ENCODE data around the gene EIF2S2.

Gene EIF2S2

DNA sequence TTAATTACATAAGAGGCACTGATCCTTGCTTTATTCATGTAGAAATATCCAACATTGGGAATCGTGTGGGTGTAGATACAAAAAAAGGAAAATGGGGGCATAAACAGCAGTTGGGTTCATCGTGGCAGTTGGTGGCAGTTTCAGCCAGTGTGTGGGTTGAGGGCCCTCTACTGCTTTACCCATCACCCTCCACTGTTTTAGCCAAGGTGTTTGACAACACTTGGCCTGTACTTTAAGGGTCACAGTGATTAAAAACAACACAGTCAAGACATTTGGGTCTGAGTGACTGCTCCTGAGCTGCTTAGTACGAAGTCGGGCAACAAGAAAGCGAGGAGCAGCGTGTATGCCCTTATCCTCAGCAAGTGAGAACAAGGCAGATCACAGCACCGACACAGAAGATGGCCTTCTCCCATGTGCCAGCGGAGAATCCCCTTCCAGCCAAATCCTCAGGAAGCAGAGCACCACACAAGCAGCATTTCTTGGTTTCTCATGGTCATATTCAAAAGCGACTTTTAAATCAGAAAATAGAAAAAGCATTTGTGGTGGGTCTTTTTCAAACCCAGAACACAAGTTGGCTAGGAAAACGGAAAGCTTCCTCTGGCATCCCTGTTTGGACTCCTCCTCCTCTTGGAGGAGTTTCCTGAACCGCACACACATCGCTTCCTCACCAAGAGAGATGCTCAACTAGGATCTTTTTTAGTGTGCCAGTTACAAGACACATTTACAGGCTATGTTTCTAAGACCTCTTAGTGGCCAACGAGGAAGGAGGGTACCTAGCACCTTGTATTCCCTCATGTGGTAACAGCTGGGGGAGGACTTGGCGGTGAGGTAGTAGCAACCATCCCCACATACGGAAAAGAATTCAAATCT, 23.5 kb downstream of the EIF2S2 start:
- DNase-seq (ENCODE audit: low read depth) = no peak

GRCh38 chr20:34085544-34086040, 26.5 kb downstream of the EIF2S2 start:
- DNase-seq (ENCODE audit: low read depth) = no peak

DNA sequence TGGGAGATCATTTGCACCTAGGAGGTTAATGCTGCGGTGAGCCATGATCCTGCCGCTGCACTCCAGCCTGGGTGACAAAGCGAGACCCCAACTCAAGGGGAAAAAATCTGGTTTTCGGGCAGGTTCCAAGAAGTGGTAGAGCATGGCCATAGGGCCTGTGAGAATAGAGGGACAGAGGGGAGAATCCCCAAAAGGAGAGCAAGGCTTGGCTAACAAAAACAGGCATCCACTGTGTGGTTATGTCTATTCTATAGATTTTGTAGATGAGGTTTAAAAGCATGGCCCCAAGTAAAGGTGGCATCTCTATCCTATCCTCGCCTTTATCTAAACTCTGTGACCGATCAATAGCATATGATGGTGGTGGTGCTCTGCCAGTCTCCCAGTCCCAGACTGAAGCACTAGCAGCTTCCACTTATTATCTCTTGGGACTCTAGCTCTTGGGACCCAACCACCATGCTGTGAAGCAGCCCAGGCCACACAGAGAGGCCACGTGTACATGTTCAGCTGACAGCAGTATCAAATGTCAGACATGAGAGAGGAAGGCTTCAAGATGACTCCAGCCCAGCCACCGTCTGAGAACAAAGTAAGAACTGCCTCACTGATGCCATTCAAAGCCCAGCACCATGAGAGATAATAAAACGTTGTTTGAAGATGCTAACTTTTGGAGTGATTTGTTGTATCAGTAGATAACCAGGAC, 27.7 kb downstream of the EIF2S2 start:
- no peak for DNase-seq (ENCODE audit: low read depth)

DNA sequence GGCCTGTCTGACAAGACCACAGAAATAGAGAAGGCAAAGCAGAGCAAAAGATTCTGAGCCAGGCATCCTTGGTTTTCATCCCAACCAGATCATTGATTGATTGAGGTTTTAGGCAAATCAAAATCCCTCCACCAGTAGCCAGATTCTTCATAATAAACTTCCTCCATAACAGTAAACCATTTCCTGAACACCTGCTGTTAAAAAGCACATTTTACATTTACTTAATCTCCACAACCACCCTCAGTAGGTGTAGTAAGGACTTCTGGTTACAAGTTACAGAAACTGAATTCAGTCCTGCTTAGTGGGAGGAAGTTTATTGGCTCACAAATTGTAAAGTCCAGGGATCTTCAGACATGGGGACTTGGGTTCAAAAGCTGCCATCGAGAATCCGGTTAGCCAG, 28.3 kb downstream of the EIF2S2 start:
- no peak for DNase-seq (ENCODE audit: low read depth)

- DNase-seq (ENCODE audit: low read depth) = no peak
These were observed 28.9 kb downstream of the EIF2S2 start for GRCh38 chr20:34083137-34083536.

DNA sequence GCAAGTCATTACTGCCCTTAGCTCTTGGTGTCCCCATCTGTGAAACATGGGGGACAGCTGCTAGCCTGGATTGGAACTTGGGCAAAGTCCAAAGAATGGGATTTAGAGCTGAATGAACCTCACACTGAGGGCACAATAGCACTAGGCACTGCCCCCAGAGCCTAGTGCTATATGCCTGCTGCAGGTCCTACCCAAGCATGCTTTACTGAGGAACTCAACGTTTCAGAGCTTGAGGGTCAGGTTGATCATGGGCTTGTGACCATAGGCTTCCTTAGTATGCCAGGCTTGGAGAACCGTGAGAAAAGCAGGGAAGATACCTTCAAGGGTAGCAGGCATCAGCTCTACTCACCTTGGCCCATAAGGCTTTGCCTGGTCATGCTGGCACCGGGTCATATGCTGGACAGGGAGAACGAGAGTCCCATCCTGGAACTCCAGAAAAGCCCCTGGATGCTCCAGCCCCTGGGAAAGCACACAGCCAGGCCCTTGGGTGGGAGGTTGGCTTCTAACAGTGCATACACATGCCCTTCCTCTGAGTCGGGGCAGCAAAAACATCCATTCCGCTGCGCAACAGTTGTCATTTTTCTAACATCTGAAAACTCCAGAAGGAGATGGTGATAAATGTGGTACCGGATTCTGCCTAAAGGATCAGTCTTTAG, 29.7 kb downstream of the EIF2S2 start:
- no peak for DNase-seq (ENCODE audit: low read depth)

DNA sequence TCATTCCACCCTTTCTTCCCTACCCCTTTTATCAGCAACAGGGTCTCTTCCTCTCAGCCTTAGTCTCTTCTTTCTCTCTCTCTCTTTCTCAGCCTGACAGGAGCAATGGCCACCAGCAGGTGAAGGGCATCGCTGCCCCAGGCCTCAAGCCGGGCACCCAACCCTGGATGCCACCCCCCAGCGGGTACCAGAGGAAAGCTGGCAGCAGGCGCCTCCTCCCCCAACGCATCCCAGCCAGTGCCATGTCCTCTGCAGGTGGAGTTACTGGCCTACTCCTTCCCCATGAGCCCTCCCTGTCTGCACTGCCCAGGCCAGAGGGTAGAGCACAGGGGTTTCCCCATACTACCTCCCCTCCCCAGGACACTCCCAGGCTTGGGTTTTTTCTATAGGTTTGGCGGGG, 32.2 kb downstream of the EIF2S2 start:
- DNase-seq (ENCODE audit: low read depth) = no peak

GRCh38 chr20:34078540-34078939, 33.5 kb downstream of the EIF2S2 start:
- no peak for DNase-seq (ENCODE audit: low read depth)

- DNase-seq (ENCODE audit: low read depth) = no peak
These were observed 35.1 kb downstream of the EIF2S2 start for GRCh38 chr20:34076952-34077351.

DNA sequence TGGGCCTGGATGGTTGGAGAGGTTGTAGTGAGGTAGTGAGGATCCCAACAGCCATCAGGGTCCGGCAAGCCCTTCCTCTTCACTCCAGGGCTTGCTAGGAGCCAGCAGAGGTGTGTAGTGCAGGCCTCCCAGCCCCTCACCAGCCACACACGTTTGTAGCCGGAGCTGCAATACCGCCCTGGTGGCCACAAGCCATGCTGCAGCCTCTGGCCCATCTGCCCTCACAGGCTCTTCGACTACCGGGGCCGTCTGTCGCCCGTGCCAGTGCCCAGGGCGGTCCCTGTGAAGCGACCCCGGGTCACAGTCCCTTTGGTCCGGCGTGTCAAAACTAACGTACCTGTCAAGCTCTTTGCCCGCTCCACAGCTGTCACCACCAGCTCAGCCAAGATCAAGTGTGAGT, 36.4 kb downstream of the EIF2S2 start:
- DNase-seq (ENCODE audit: low read depth) = no peak

DNA sequence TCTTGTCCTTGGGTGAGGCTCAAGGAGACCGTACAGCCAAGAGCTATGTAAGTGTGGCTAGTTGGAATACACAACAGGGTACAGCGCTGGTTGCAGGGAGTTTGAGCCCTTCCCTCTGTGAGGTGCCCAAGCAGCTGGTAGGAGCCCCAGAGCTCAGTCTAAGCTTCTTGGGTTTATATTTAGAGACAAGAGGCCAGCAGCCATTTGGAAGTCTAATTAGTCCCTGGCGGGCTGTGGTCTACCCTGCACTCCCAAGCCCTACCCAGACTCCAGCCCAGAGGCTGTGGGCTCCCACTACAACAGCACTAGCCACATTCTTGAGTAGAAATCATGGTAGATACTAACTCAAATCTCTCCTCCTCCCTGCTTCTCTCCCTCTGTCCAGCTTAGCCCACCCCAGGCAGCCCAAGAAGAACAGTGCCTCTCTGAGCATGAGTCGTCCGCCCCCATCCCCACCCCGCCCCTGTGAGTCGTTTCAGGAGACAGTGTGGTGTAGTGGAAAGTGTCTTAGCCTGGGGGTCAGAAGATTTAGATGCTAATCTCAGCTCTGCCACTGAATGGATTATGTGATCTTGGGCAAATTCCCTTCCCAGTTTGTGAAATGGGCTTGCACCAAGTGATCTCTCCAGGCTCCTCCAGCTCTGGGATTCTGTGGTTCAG, 37.8 kb downstream of the EIF2S2 start:
- DNase-seq (ENCODE audit: low read depth) = no peak

DNA sequence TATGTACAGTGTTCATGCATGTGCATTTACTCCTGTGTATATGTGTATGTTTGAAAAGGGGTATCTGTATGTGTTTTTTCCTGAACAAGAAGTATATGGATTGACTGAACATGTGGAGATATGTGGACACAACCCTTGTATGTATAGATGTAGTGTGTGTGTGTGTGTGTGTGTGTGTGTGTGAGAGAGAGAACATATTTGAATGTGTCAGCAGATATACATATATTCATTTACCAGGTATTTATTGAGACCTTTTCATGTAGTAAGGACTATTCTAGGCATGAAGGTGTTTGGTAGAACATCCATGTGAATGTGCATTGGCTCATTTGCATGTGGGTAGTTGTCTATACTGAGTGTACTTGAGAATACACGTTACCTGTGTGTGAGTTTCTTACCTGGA, 39.3 kb downstream of the EIF2S2 start:
- DNase-seq (ENCODE audit: low read depth) = no peak

GRCh38 chr20:34072076-34072475, 40.0 kb downstream of the EIF2S2 start:
- no peak for DNase-seq (ENCODE audit: low read depth)

DNA sequence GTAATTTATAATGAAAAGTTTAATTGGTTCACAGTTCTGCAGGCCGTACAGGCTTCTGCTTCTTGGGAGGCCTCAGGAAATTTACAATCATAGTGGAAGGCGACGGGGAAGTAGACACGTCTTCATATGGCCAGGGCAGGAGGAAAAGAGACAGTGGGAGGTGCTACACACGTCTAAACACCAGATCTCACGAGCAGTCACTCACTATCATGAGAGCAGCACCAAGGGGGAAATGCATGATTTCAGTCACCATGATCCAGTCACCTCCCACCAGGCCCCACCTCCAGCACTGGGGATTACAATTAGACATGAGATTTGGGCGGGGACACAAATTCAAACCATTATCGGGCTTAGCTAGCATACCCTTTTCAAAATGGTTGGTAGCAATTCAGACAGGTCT, 41.2 kb downstream of the EIF2S2 start:
- DNase-seq (ENCODE audit: low read depth) = no peak

GRCh38 chr20:34070079-34070439, 42.0 kb downstream of the EIF2S2 start:
- no peak for DNase-seq (ENCODE audit: low read depth)

DNA sequence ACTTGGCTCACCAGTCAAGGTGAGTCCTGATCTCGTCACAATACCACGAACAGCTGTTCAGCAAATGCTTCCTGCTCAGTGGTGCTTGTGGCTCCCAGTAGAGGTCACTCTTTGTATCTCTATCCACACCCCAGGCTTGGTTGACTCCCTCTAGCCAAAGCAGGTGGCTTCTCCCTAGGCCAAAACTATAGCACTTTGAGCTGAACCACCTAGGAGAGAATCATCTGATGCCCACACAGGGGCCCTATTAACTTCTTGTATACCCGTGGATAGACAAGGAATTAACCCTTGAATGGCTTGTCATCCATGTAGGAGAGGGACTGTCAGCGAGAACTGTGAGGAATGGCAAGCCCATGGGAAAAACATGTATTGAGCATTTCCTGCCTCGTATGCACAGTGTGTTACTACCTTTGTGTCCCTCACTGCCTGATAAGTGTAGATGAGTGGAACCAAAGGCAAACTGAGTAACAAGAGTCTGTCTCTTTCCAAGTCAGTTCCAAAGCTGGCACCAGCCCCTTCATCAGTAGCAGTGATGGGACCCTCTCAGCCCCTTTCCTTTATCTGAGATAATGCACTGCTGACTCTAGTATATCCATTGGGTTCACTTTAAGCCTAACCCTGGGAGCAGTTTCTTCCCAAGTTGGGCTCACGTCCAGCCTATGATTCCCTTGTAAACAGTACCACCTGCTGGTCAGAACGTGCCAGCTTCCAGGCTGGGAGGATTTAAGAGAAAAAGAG, 42.5 kb downstream of the EIF2S2 start:
- peak; percentile 34 for DNase-seq (ENCODE audit: low read depth)

- no peak for DNase-seq (ENCODE audit: low read depth)
These were observed 44.0 kb downstream of the EIF2S2 start for GRCh38 chr20:34068001-34068400.

DNA sequence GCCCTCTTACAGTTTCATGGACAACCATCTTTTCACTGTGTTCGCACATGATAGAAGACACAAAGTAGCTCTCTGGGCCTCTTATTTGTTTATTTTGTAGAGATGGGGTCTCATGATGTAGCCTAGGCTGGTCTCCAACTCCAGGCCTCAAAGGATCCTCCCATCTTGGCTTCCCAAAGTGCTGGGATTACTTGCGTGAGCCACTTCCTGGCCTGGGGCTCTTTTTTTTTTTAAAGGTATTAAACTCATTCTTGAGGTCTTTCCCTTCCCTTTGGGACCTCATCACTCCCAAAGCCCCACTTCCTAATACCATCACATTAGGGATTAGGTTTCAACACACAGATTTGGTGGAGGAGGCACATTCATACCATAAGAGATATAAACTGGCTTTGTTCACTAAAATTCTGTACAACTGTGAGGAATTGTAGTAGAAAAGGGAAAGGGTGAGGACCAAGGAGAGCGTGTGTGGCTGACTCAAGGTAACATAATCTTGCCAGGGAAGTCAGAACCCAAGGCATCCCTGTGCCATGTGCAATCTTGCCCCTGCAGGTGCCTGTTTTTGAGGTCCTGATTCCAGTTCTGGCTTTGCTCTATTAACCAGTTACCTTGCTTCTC, 45.5 kb downstream of the EIF2S2 start:
- no peak for DNase-seq (ENCODE audit: low read depth)

- DNase-seq (ENCODE audit: low read depth) = no peak
These were observed 46.8 kb downstream of the EIF2S2 start for GRCh38 chr20:34065260-34065659.

DNA sequence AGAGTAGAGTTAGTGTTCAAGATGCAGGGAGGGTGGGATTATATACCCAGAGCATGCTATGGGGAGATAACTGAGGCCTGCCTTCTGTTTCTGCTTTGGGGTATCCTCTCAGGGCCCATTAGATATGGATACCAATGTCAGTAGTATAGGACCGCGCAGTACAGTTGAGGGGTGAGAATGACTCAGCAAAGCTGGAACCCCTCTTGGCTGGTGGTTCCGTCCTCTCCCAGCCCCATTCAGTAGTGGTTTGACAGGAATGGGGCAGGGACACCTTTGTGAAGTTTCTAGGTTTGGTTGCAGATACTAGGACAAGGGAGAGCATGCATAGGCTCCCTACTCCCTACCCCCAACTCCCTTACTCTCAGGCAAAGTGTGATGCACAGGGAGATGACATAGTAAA, 47.8 kb downstream of the EIF2S2 start:
- no peak for DNase-seq (ENCODE audit: low read depth)

Data from T follicular helper cell (primary cell).